Lung (tissue), 12 donors: Measurements from ENCODE around the gene C17orf107. TPM values are rescaled to one million over a fixed set of nuclear protein-coding genes. Genes with fewer than 3 reads are reported as not detected.

Experiments
- ATAC-seq: fragments of 200-7000 bp; cut with Tn5 transposase; one replicate; pipeline ENCODE4 v1.9.1; 2020; ENCODE audit warnings: moderate number of reproducible peaks; ENCODE audit not compliant: insufficient read depth, low FRiP score
- DNase-seq, 3 donors: peaks; one replicate each; pipeline ENCODE4 v3.0.0-alpha.2; 2013 to 2017
- H3K27ac ChIP-seq, 2 donors: one replicate each; pipeline ENCODE4 v1.5.1; 2013; ENCODE audit warnings: mild to moderate bottlenecking in 2 of 2, moderate library complexity in 2 of 2, control low read depth in 1 of 2, inconsistent platforms in 1 of 2, low read depth in 1 of 2, low read length in 1 of 2
- H3K27me3 ChIP-seq, 3 donors: one replicate each; pipeline ENCODE4 v1.5.1; 2013; ENCODE audit warnings: low read length in 2 of 3; ENCODE audit not compliant: control insufficient read depth in 3 of 3, insufficient read depth in 3 of 3
- H3K36me3 ChIP-seq, 4 donors: one replicate each; pipeline ENCODE4 v1.5.1; 2013; ENCODE audit warnings: low read length in 4 of 4, mild to moderate bottlenecking in 1 of 4, moderate library complexity in 1 of 4; ENCODE audit not compliant: control insufficient read depth in 4 of 4, insufficient read depth in 4 of 4
- H3K4me1 ChIP-seq, 5 donors: one replicate each; pipeline ENCODE4 v1.5.1; 2013; ENCODE audit warnings: low read length in 5 of 5, mild to moderate bottlenecking in 2 of 5, moderate library complexity in 1 of 5; ENCODE audit not compliant: control insufficient read depth in 5 of 5, insufficient read depth in 5 of 5
- H3K4me3 ChIP-seq: one replicate; pipeline ENCODE4 v1.5.1; 2013; ENCODE audit warnings: mild to moderate bottlenecking, control low read depth, moderate library complexity
- H3K9ac ChIP-seq, 2 donors: one replicate each; pipeline ENCODE4 v1.5.1; 2013; ENCODE audit warnings: low read length in 2 of 2, control low read depth in 1 of 2; ENCODE audit not compliant: insufficient read depth in 1 of 2
- H3K9me3 ChIP-seq, 4 donors: one replicate each; pipeline ENCODE4 v1.5.1; 2013; ENCODE audit warnings: low read length in 3 of 4, mild to moderate bottlenecking in 1 of 4, moderate library complexity in 1 of 4; ENCODE audit not compliant: control insufficient read depth in 4 of 4, insufficient read depth in 3 of 4
- CTCF ChIP-seq: IDR thresholded peaks from 2 replicates; pipeline ENCODE4 v1.5.1; 2012; ENCODE audit warnings: mild to moderate bottlenecking; ENCODE audit errors: control extremely low read depth, extremely low read depth
- WGBS, 2 donors: extraction: QIAGEN DNeasy Blood & Tissue Kit; methylation state at CpG; one replicate each; pipeline ENCODE4 v1.1.7; 2013; 5-methylcytosine and 5-hydroxymethylcytosine counted together
- polyA plus RNA-seq, 2 donors: library from polyadenylated mRNA; stranded (reverse); fragments of 200-250 nt; gene quantifications; one replicate each; pipeline ENCODE4 v1.2.1, GENCODE V29; 2013
- total RNA-seq, 2 donors: library from RNA; depleted of rRNA in 1 of 2; stranded (reverse); fragments of >200 nt in 1 of 2; gene quantifications; one replicate each; pipeline ENCODE4 v1.2.1, GENCODE V29; 2014 to 2021
- donor health status: control.
- donor health status: control.
- donor health status: Bipolar disorder and iron deficiency.
- donor health status: healthy.
- donor health status: DM: yes; HTN: yes; CAD: no.

C17orf107 gene
- total and polyA plus RNA-seq, 4 donors = 1.3 to 4.5 (median 2.8) TPM

- H3K9ac ChIP-seq = peak overlapping the region; percentile 73 to 86
- no peak overlapping the region for H3K27ac ChIP-seq
- no peak for TF ChIP-seq CTCF
- H3K27me3 ChIP-seq = no peaks in the 10 kb centered on the region
- peaks cover 12 to 36% (median 35%) of the 10 kb centered on the region in 4 donors for H3K36me3 ChIP-seq
- H3K4me3 ChIP-seq = peak overlapping the region; percentile 10
- H3K9me3 ChIP-seq = no peaks in the 10 kb centered on the region
- no peak for DNase-seq
- 40 to 42% methylated on average over 4 of the region's 4 CpGs for WGBS, 2 donors
- peaks cover 3 to 30% (median 15%) of the 10 kb centered on the region in 5 donors for H3K4me1 ChIP-seq
- ATAC-seq = no peak
Measured at GRCh38 chr17:4941319-4941610, 41.9 kb downstream of the C17orf107 start.

- DNase-seq = no peak
- Histone ChIP-seq H3K27me3 (no peaks in the 10 kb centered on the region), H3K9ac (no peak overlapping the region), H3K4me3 (no peak overlapping the region), H3K4me1 (peaks cover 3 to 36% (median 17%) of the 10 kb centered on the region in 5 donors), H3K9me3 (no peaks in the 10 kb centered on the region), H3K27ac (peak overlapping the region in 1 of 2 donors; percentile 5), H3K36me3 (peaks cover 12 to 36% (median 28%) of the 10 kb centered on the region in 4 donors)
- no peak for ATAC-seq
- WGBS, 2 donors = 76 to 88% methylated on average over 13 of the region's 13 CpGs
- TF ChIP-seq CTCF = no peak
Measured at GRCh38 chr17:4942760-4943508, 43.6 kb downstream of the C17orf107 start.

GRCh38 chr17:4944163-4944553, 44.8 kb downstream of the C17orf107 start:
- Histone ChIP-seq H3K4me3 (no peak overlapping the region), H3K9me3 (no peaks in the 10 kb centered on the region), H3K9ac (no peak overlapping the region), H3K27me3 (no peaks in the 10 kb centered on the region), H3K27ac (peak overlapping the region in 1 of 2 donors; percentile 80), H3K36me3 (peaks cover 12 to 32% (median 27%) of the 10 kb centered on the region in 4 donors), H3K4me1 (peaks cover 3 to 25% (median 11%) of the 10 kb centered on the region in 5 donors)
- DNase-seq (no peak), ATAC-seq (no peak)
- TF ChIP-seq CTCF = no peak
- WGBS, 2 donors = 31 to 39% methylated on average over 3 of the region's 3 CpGs
